Stimulated activated CD4-positive, alpha-beta T cell treated with anti-CD3 and anti-CD28 coated beads, Interleukin-2, amount 100 ng/mL, for 24 hours (primary cell): ENCODE measurements around the gene NOX5.

ENCODE experiments used
- DNase-seq, 2 donors: peaks; one replicate each; pipeline ENCODE4 v3.0.0-alpha.2; 2020

Gene NOX5

GRCh38 chr15:69025320-69025719 is 10.8 kb downstream of the NOX5 start:
- DNase-seq, result no peak

- DNase-seq, result no peak
These were observed 11.9 kb downstream of the NOX5 start for GRCh38 chr15:69026355-69026754.

- no peak for DNase-seq
These were observed 13.6 kb downstream of the NOX5 start for GRCh38 chr15:69027976-69028518.

- DNase-seq, result peak; percentile 21 to 52
These were observed 16.8 kb downstream of the NOX5 start for GRCh38 chr15:69031013-69032001.

GRCh38 chr15:69032031-69032430 is 17.5 kb downstream of the NOX5 start:
- no peak for DNase-seq

- no peak for DNase-seq
These were observed 18.3 kb downstream of the NOX5 start for GRCh38 chr15:69032703-69033373.

- no peak for DNase-seq
These were observed 19.9 kb downstream of the NOX5 start for GRCh38 chr15:69034352-69034751.

- DNase-seq, result no peak
These were observed 20.9 kb downstream of the NOX5 start for GRCh38 chr15:69035205-69035917.

- no peak for DNase-seq
These were observed 21.4 kb downstream of the NOX5 start for GRCh38 chr15:69035918-69036258.

GRCh38 chr15:69036826-69037225 is 22.3 kb downstream of the NOX5 start:
- no peak for DNase-seq

- no peak for DNase-seq
These were observed 23.0 kb downstream of the NOX5 start for GRCh38 chr15:69037482-69037881.

- DNase-seq, result no peak
These were observed 23.5 kb downstream of the NOX5 start for GRCh38 chr15:69037977-69038376.

GRCh38 chr15:69038508-69038907 is 24.0 kb downstream of the NOX5 start:
- DNase-seq, result no peak

- no peak for DNase-seq
These were observed 25.2 kb downstream of the NOX5 start for GRCh38 chr15:69039516-69040225.

GRCh38 chr15:69042531-69042930 is 28.0 kb downstream of the NOX5 start:
- no peak for DNase-seq

GRCh38 chr15:69045802-69046201 is 31.3 kb downstream of the NOX5 start:
- DNase-seq, result no peak

- no peak for DNase-seq
These were observed 32.3 kb downstream of the NOX5 start for GRCh38 chr15:69046781-69047180.

- DNase-seq, result no peak
These were observed 35.5 kb downstream of the NOX5 start for GRCh38 chr15:69049976-69050375.

- DNase-seq, result no peak
These were observed 40.8 kb downstream of the NOX5 start for GRCh38 chr15:69055251-69055650.

- DNase-seq, result no peak
These were observed 41.9 kb downstream of the NOX5 start for GRCh38 chr15:69056365-69056764.

GRCh38 chr15:69058830-69059556 is 44.5 kb downstream of the NOX5 start:
- DNase-seq, result peak; percentile 78 to 83

- DNase-seq, result no peak
These were observed 45.1 kb downstream of the NOX5 start for GRCh38 chr15:69059557-69059943.
